ENCODE measurements around the gene KDM4B. TPM values are rescaled to one million over a fixed set of nuclear protein-coding genes. Genes with fewer than 3 reads are reported as not detected.

KDM4B gene
- total RNA-seq: 39.0 TPM
- long read RNA-seq, full-length matches to known transcripts: 12 of 73 reads
- long read RNA-seq, partial matches to known transcripts: 48 of 73 reads
- long read RNA-seq, other reads (novel, unspliced or antisense): 13 of 73 reads

- no peaks in the 10 kb centered on the region for H3K9me3 ChIP-seq
- intact Hi-C loops (cut with DNase I): no loop called here
- TF ChIP-seq CTCF (IDR thresholded peaks at IDR 0.05): no peak
- peak; percentile 100 for DNase-seq
- H3K4me3 ChIP-seq: peak within 1 kb of the TSS; percentile 64
- no peaks in the 10 kb centered on the region for H3K36me3 ChIP-seq
- H3K27me3 ChIP-seq: no peaks in the 10 kb centered on the region
- H3K27ac ChIP-seq: peak within 1 kb of the TSS; percentile 53
- H3K4me1 ChIP-seq: peaks cover 24% of the 10 kb centered on the region
- peak; percentile 98 for ATAC-seq
Observed at GRCh38 chr19:4968462-4969291, at the start of gene KDM4B. Gene KDM4B (plus strand): TSS chr19:4969113. CDS start chr19:5032891, 63,778 bp downstream.

GRCh38 chr19:4922530-4923275, 46.2 kb upstream of the KDM4B start:
- ATAC-seq (peak; percentile 53), DNase-seq (no peak)
- TF ChIP-seq CTCF (IDR thresholded peaks at IDR 0.05): no peak
- no peak overlapping the region for H3K27ac ChIP-seq
- no peaks in the 10 kb centered on the region for H3K36me3 ChIP-seq
- H3K9me3 ChIP-seq: no peaks in the 10 kb centered on the region
- no peak overlapping the region for H3K4me3 ChIP-seq
- intact Hi-C loops (cut with DNase I): no loop called here
- H3K4me1 ChIP-seq: no peaks in the 10 kb centered on the region
- H3K27me3 ChIP-seq: no peaks in the 10 kb centered on the region

GRCh38 chr19:4923276-4923747, 45.6 kb upstream of the KDM4B start:
- ATAC-seq: no peak
- Histone ChIP-seq H3K27me3 (no peaks in the 10 kb centered on the region), H3K9me3 (no peaks in the 10 kb centered on the region), H3K4me3 (no peak overlapping the region), H3K36me3 (no peaks in the 10 kb centered on the region), H3K4me1 (no peaks in the 10 kb centered on the region), H3K27ac (no peak overlapping the region)
- DNase-seq: no peak
- no peak for TF ChIP-seq CTCF (IDR thresholded peaks at IDR 0.05)
- intact Hi-C loops (cut with DNase I): no loop called here

- no peak for ATAC-seq
Observed at GRCh38 chr19:4929186-4929585, 39.7 kb upstream of the KDM4B start.

GRCh38 chr19:4930664-4931063, 38.2 kb upstream of the KDM4B start:
- H3K27ac ChIP-seq: no peak overlapping the region
- no peaks in the 10 kb centered on the region for H3K9me3 ChIP-seq
- H3K4me3 ChIP-seq: no peak overlapping the region
- no peak for DNase-seq
- intact Hi-C loops (cut with DNase I): no loop called here
- no peak for ATAC-seq
- no peak for TF ChIP-seq CTCF (IDR thresholded peaks at IDR 0.05)
- no peaks in the 10 kb centered on the region for H3K36me3 ChIP-seq
- no peaks in the 10 kb centered on the region for H3K4me1 ChIP-seq
- H3K27me3 ChIP-seq: no peaks in the 10 kb centered on the region

More at GRCh38 chr19:4929186-4929585, 39.7 kb upstream of the KDM4B start:
- no peak overlapping the region for H3K27ac ChIP-seq
- no peak overlapping the region for H3K4me3 ChIP-seq
- H3K36me3 ChIP-seq: no peaks in the 10 kb centered on the region
- H3K4me1 ChIP-seq: no peaks in the 10 kb centered on the region
- H3K27me3 ChIP-seq: no peaks in the 10 kb centered on the region
- no peak for TF ChIP-seq CTCF (IDR thresholded peaks at IDR 0.05)
- DNase-seq: no peak
- intact Hi-C loops (cut with DNase I): no loop called here
- no peaks in the 10 kb centered on the region for H3K9me3 ChIP-seq

All from upper lobe of right lung (tissue), 1 donor.